GM13976 (cell line): ENCODE measurements around the gene PIGW.

ENCODE experiments used
- DNase-seq: peaks from one replicate; pipeline ENCODE4 v3.0.0; 2012; ENCODE audit warnings: low spot score
- in situ Hi-C: fragments of 300-500 bp; cut with MboI; formaldehyde crosslinking; loops from one replicate; pipeline ENCODE4 v1.12.0; 2022; ENCODE audit warnings: low sequenced_read_pairs, mixed read lengths, inconsistent platforms; ENCODE audit not compliant: unreplicated experiment
- TF ChIP-seq, protein P1 (sequence below): IDR thresholded peaks from 2 replicates; pipeline ENCODE4 v1.5.1; 2012; ENCODE audit warnings: borderline replicate concordance, mild to moderate bottlenecking; ENCODE audit not compliant: insufficient read depth; ENCODE audit errors: extremely low read depth, missing control alignments, control extremely low read depth

The PIGW gene, protein sequence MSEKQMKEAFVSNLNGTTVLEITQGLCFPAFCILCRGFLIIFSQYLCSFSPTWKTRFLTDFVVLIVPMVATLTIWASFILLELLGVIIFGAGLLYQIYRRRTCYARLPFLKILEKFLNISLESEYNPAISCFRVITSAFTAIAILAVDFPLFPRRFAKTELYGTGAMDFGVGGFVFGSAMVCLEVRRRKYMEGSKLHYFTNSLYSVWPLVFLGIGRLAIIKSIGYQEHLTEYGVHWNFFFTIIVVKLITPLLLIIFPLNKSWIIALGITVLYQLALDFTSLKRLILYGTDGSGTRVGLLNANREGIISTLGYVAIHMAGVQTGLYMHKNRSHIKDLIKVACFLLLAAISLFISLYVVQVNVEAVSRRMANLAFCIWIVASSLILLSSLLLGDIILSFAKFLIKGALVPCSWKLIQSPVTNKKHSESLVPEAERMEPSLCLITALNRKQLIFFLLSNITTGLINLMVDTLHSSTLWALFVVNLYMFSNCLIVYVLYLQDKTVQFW

DNA sequence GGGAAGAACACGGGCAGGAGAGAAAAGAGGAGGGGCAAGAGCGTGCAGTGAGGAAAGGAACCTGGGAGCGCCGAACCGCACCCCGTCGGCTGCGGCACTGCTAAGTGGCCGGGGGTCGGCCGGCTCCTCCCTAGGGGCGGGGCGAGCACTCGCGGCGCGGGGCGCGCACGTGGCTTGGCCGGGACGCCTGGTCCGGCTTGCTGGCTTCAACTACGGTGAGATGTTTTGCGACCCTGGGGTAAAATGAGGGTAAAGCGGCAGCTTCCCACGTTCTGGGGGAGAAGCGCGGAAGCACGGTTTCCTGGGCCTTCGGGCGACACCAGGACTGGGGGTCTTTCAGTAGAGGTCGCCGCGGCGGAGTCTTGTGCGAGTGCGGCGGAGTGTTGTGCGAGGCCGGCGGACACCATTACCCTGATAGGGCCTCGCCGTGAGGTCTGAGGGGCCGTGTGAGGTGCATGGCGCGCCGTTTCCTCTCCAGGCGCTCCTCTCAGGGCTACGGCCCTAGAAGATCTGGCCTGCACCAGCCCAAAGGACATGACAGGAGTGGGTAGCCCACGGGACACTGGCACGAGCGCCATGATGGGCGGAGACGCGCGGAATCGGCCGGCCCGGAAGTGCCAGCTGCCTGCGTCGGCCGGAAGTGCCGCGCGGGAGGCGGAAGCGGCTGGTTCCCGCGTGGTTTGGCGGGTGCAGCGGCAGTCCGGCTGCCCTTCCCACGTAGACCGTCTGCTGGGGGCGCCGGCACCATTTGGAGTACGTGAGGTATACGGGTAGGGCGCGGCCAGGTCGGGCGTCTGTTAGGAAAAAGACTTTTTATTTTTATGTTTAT lies at the start of gene PIGW, which contains the start of gene MYO19:
Gene PIGW (plus strand): TSS at position 148 of the 829 bp plus-strand sequence. CDS start 2,115 bp downstream, outside the sequence.
Gene MYO19 (minus strand): TSS at position 29 of the 829 bp plus-strand sequence. CDS start 2,330 bp downstream, outside the sequence.
- TF ChIP-seq, protein P1, sequence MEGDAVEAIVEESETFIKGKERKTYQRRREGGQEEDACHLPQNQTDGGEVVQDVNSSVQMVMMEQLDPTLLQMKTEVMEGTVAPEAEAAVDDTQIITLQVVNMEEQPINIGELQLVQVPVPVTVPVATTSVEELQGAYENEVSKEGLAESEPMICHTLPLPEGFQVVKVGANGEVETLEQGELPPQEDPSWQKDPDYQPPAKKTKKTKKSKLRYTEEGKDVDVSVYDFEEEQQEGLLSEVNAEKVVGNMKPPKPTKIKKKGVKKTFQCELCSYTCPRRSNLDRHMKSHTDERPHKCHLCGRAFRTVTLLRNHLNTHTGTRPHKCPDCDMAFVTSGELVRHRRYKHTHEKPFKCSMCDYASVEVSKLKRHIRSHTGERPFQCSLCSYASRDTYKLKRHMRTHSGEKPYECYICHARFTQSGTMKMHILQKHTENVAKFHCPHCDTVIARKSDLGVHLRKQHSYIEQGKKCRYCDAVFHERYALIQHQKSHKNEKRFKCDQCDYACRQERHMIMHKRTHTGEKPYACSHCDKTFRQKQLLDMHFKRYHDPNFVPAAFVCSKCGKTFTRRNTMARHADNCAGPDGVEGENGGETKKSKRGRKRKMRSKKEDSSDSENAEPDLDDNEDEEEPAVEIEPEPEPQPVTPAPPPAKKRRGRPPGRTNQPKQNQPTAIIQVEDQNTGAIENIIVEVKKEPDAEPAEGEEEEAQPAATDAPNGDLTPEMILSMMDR, result peak; percentile 13
- in situ Hi-C loops, result no loop called here
- DNase-seq, result peak; percentile 94

DNA sequence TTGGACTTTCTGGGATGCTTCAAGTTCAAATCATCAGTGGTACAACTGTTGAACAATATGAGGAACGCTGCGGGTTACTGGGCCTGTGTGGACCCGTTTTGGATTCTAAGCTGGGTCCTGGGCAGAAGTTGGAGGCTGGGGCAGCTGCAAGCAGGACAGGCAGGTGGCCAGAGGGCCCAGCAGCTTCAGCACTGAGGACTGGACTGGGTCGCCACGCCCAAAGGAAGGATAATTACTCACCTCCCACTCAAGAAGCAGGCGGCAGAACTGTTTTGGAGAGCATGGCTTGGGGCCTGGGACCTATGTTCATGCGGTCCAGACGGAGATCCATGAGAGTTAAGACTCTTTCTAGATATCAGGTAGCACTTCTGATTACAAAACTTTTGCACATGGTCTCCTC lies 49.8 kb upstream of the PIGW start:
- DNase-seq, result no peak
- in situ Hi-C loops, result loop anchor here (25.0 kb wide), 1 partner anchor 523 kb away; no protein-coding TSS in a partner anchor
- TF ChIP-seq, protein P1, result no peak

DNA sequence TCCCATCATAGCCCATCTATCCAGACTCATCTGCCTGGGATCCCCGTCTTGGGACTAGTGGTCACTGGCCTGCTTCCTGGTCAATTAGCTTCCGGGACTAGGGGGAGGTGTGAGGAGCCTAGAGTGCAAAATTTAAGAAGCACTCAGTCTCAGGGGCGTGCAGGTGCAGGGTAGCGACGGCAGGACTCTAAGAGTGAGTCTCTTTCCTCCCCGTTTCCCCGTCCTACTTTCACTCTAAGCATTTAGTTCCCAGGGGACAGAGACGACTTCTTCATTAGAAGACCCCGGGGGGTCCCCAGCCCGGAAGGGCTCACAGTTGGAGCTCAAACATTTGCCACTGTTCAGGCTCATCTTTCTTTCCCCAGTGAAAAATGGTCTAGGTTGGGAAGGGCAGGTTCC lies 49.0 kb upstream of the PIGW start:
- TF ChIP-seq, protein P1, result no peak
- DNase-seq, result peak; percentile 60
- in situ Hi-C loops, result loop anchor here (25.0 kb wide), 1 partner anchor 524 kb away; no protein-coding TSS in a partner anchor

DNA sequence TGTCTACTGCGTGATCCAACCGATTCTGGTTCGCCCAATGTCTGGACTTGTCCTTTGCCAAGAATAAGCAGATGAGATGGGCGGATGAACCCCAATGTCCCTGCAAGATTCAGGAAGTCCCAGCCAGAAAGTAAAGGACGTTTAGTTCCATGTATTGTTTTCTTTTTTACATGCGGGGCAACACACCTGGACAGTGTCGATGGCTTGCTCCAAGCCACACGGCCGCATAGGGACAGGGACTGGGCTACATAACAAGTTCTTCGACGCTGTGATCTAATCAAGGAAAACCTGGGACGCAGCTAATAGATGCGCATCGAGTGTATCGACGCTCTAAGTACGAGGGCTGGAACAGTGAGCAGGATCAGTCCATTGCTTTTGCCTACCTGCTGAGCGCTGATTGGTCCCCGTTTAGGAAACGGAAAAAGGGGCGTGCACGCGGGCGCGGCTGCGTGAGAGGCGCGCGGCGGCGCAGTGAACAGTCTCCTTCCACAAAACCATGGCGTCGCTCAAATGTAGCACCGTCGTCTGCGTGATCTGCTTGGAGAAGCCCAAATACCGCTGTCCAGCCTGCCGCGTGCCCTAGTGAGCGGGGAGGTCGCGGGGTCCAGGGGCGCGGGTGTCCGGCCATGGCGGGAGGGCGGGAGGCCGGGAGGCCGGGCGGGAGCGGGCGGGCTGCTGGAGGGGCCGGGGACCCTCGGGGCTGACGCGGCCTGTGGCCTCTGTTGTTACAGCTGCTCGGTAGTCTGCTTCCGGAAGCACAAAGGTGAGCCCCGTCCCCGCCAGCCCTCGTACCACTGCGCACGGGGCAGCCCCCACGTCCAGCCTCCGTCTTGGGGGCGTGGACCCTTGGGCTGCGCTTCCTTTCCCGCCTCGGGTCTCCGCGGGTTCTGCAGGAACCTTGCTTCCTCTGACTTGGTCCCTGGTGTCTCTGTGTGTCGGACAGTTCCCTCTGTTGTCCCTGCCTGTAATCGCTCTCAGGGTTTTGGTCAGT lies 48.3 kb upstream of the PIGW start, which contains the start of gene ZNHIT3:
Gene ZNHIT3 (plus strand): TSS at position 478 of the 991 bp plus-strand sequence. CDS start 19 bp downstream, at position 497.
- TF ChIP-seq, protein P1, result no peak
- in situ Hi-C loops, result loop anchor here (25.0 kb wide), 1 partner anchor 524 kb away; no protein-coding TSS in a partner anchor
- peak; percentile 96 for DNase-seq

DNA sequence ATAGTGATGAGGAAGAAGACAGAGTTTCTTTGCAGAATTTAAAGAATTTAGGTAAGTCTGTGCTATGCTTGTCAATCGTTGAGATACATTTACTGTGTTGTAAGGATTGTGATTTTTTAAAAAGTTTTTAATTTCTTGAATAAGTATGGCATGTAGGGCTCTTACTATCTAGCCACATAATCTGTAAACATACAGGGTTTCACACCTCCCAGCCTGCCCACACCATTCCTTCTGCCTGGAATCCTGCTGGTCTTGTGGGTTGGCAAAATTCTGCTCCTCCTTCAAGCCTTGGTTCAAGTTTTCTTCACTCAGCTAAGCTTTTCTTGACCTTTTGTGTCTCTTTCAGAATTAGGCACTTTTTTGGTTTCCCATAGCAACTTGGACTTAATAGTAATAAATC lies 40.8 kb upstream of the PIGW start:
- TF ChIP-seq, protein P1, result no peak
- in situ Hi-C loops, result loop anchor here (25.0 kb wide), 1 partner anchor 532 kb away; no protein-coding TSS in a partner anchor
- no peak for DNase-seq

DNA sequence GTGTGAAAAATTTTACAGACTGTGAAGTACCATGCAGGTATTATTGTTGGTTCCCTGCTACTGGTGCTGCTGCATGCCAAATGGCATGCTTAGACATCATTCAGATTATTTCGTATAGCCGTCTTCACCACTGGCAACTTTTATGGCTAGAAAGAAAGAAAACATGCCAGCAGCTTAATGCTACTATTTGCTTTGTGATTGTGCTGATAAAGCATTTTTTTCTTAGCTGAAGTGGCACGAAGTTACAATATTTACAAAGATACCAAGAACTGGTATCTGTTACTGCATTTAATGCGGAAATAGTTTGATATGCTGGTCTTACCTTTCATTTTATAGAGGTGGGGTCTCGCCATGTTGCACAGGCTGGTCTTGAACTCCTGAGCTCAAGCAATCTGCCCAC lies 40.1 kb upstream of the PIGW start:
- no peak for DNase-seq
- in situ Hi-C loops, result loop anchor here (25.0 kb wide), 1 partner anchor 532 kb away; no protein-coding TSS in a partner anchor
- TF ChIP-seq, protein P1, result no peak
